Brain pericyte (primary cell): ENCODE data around the gene DGLUCY.
"Not testable (repeated sequence)": the region's sequence is repeated elsewhere in the genome, so short reads cannot be mapped to it uniquely, and the experiment has no call there.

Experiments used
- DNase-seq: peaks from one replicate; pipeline ENCODE4 v3.0.0-alpha.2; 2012; ENCODE audit warnings: low read depth, low spot score

The DGLUCY gene

GRCh38 chr14:91257328-91258010 is 143.6 kb downstream of the DGLUCY start:
- DNase-seq, result no peak

- DNase-seq, result no peak
These were observed 144.2 kb downstream of the DGLUCY start for GRCh38 chr14:91258011-91258618.

GRCh38 chr14:91258876-91259275 is 145.0 kb downstream of the DGLUCY start:
- DNase-seq, result no peak

- DNase-seq, result no peak
These were observed 147.2 kb downstream of the DGLUCY start for GRCh38 chr14:91261115-91261514.

GRCh38 chr14:91261986-91262549 is 148.2 kb downstream of the DGLUCY start:
- DNase-seq, result no peak

GRCh38 chr14:91263329-91263728 is 149.5 kb downstream of the DGLUCY start:
- no peak for DNase-seq

- DNase-seq, result no peak
These were observed 150.6 kb downstream of the DGLUCY start for GRCh38 chr14:91264151-91265150.

GRCh38 chr14:91265404-91265803 is 151.5 kb downstream of the DGLUCY start:
- no peak for DNase-seq

GRCh38 chr14:91266276-91266675 is 152.4 kb downstream of the DGLUCY start:
- not testable (repeated sequence) for DNase-seq

GRCh38 chr14:91267965-91268437 is 154.1 kb downstream of the DGLUCY start:
- DNase-seq, result no peak

GRCh38 chr14:91269076-91269991 is 155.5 kb downstream of the DGLUCY start:
- DNase-seq, result no peak

- DNase-seq, result no peak
These were observed 156.3 kb downstream of the DGLUCY start for GRCh38 chr14:91270188-91270587.

GRCh38 chr14:91270619-91271018 is 156.7 kb downstream of the DGLUCY start:
- DNase-seq, result no peak

GRCh38 chr14:91271639-91272038 is 157.8 kb downstream of the DGLUCY start:
- DNase-seq, result no peak

GRCh38 chr14:91272341-91273272 is 158.7 kb downstream of the DGLUCY start:
- no peak for DNase-seq

- DNase-seq, result no peak
These were observed 159.5 kb downstream of the DGLUCY start for GRCh38 chr14:91273273-91273884.

GRCh38 chr14:91273885-91274273 is 160.0 kb downstream of the DGLUCY start:
- DNase-seq, result no peak

GRCh38 chr14:91274796-91275195 is 160.9 kb downstream of the DGLUCY start:
- no peak for DNase-seq
